Neuronal stem cell (in vitro differentiated cells): Measurements from ENCODE around the gene OSM.

Experiments
- DNase-seq: peaks from one replicate; pipeline ENCODE4 v3.0.0-alpha.2; 2013; ENCODE audit warnings: low spot score
- H2AFZ ChIP-seq: one replicate; pipeline ENCODE4 v1.6.1; 2013; ENCODE audit warnings: mild to moderate bottlenecking, low read length, inconsistent platforms
- H2AK5ac ChIP-seq: 2 replicates; pipeline ENCODE4 v1.6.1; 2013; ENCODE audit warnings: low read depth, mild to moderate bottlenecking, inconsistent platforms, low read length, moderate library complexity, mixed read lengths
- H2BK120ac ChIP-seq: 2 replicates; pipeline ENCODE4 v1.6.1; 2013; ENCODE audit warnings: low read depth, mild to moderate bottlenecking, inconsistent platforms, low read length, moderate library complexity, mixed read lengths
- H2BK12ac ChIP-seq: one replicate; pipeline ENCODE4 v1.6.1; 2013; ENCODE audit warnings: low read length, inconsistent platforms
- H2BK15ac ChIP-seq: 2 replicates; pipeline ENCODE4 v1.6.1; 2013; ENCODE audit warnings: mild to moderate bottlenecking, low read length, inconsistent platforms, mixed read lengths
- H2BK5ac ChIP-seq: one replicate; pipeline ENCODE4 v1.6.1; 2013; ENCODE audit warnings: inconsistent platforms, mild to moderate bottlenecking, low read length, moderate library complexity
- H3K14ac ChIP-seq: one replicate; pipeline ENCODE4 v1.6.1; 2013; ENCODE audit warnings: low read length, inconsistent platforms
- H3K18ac ChIP-seq: 2 replicates; pipeline ENCODE4 v1.6.1; 2013; ENCODE audit warnings: low read length, inconsistent platforms
- H3K23ac ChIP-seq: 2 replicates; pipeline ENCODE4 v1.6.1; 2013; ENCODE audit warnings: low read depth, mild to moderate bottlenecking, mixed read lengths, low read length, inconsistent platforms; ENCODE audit not compliant: poor library complexity
- H3K27ac ChIP-seq: replicated peaks from 3 replicates; pipeline ENCODE4 v1.5.1; 2013; ENCODE audit warnings: low read length, inconsistent platforms
- H3K27me3 ChIP-seq, 3 experiments: 2 replicates each; pipeline ENCODE4 v1.6.1; 2013; ENCODE audit warnings: low read length in 3 of 3, mild to moderate bottlenecking in 2 of 3, inconsistent platforms in 1 of 3, low read depth in 1 of 3, mixed read lengths in 1 of 3, moderate library complexity in 1 of 3; ENCODE audit not compliant: control insufficient read depth in 3 of 3, insufficient read depth in 3 of 3
- H3K36me3 ChIP-seq, 2 donors: replicated peaks in 1 of 2; 2 replicates each; pipeline ENCODE4 v1.6.1; 2013; ENCODE audit warnings: low read length in 2 of 2; ENCODE audit not compliant: control insufficient read depth in 2 of 2, insufficient read depth in 2 of 2
- H3K4ac ChIP-seq: 2 replicates; pipeline ENCODE4 v1.6.1; 2013; ENCODE audit warnings: inconsistent platforms, mild to moderate bottlenecking, low read length, moderate library complexity
- H3K4me1 ChIP-seq, 2 donors: 1 replicate in 1 of 2; 2 replicates in 1 of 2; pipeline ENCODE4 v1.6.1; 2013; ENCODE audit warnings: low read length in 2 of 2, low read depth in 1 of 2; ENCODE audit not compliant: control insufficient read depth in 2 of 2, insufficient read depth in 1 of 2
- H3K4me2 ChIP-seq: one replicate; pipeline ENCODE4 v1.6.1; 2013; ENCODE audit warnings: mild to moderate bottlenecking, low read length, inconsistent platforms; ENCODE audit not compliant: insufficient read depth, poor library complexity, severe bottlenecking
- H3K4me3 ChIP-seq, 2 donors: 2 replicates each; pipeline ENCODE4 v1.5.1; 2013; ENCODE audit warnings: low read length in 2 of 2, mild to moderate bottlenecking in 2 of 2, inconsistent platforms in 1 of 2, moderate library complexity in 1 of 2
- H3K79me1 ChIP-seq: one replicate; pipeline ENCODE4 v1.6.1; 2013; ENCODE audit warnings: low read depth, mild to moderate bottlenecking, inconsistent platforms, low read length, moderate library complexity
- H3K9ac ChIP-seq: one replicate; pipeline ENCODE4 v1.6.1; 2013; ENCODE audit warnings: mild to moderate bottlenecking, low read depth, low read length, inconsistent platforms; ENCODE audit not compliant: poor library complexity
- H3K9me3 ChIP-seq, 2 donors: replicated peaks in 1 of 2; 2 replicates each; pipeline versions ENCODE3 to v1.6.1; 2013; ENCODE audit warnings: low read length in 2 of 2, mild to moderate bottlenecking in 2 of 2, inconsistent platforms in 1 of 2, low read depth in 1 of 2, mixed read lengths in 1 of 2, moderate library complexity in 1 of 2; ENCODE audit not compliant: control insufficient read depth in 2 of 2, insufficient read depth in 1 of 2
- H4K8ac ChIP-seq: one replicate; pipeline ENCODE4 v1.6.1; 2013; ENCODE audit warnings: low read depth, mild to moderate bottlenecking, inconsistent platforms, low read length, moderate library complexity
- H4K91ac ChIP-seq: one replicate; pipeline ENCODE4 v1.6.1; 2013; ENCODE audit warnings: low read length, low read depth, mild to moderate bottlenecking, inconsistent platforms; ENCODE audit not compliant: poor library complexity
- WGBS, 2 donors: extraction: QIAGEN DNeasy Blood & Tissue Kit; methylation state at CpG; one replicate each; pipeline ENCODE4 v1.1.7; 2013; ENCODE audit warnings: missing lambda C conversion rate in 2 of 2, mixed read lengths in 1 of 2; ENCODE audit not compliant: insufficient read length in 2 of 2, insufficient replicate concordance in 1 of 2; ENCODE audit errors: extremely low coverage in 2 of 2; 5-methylcytosine and 5-hydroxymethylcytosine counted together

OSM gene

GRCh38 chr22:30306627-30307011 lies 40.0 kb upstream of the OSM start:
- no peak overlapping the region for H3K18ac ChIP-seq
- no peak overlapping the region for H3K14ac ChIP-seq
- WGBS, 2 donors: no CpG with 5 or more reads among the region's 1 CpG
- H2BK12ac ChIP-seq: no peak overlapping the region
- H3K9ac ChIP-seq: no peak overlapping the region
- peaks cover 4 to 6% of the 10 kb centered on the region in 2 donors for H3K4me1 ChIP-seq
- no peak overlapping the region for H2BK5ac ChIP-seq
- no peaks in the 10 kb centered on the region for H3K79me1 ChIP-seq
- no peak for DNase-seq
- no peak overlapping the region for H3K4ac ChIP-seq
- no peak overlapping the region for H2AFZ ChIP-seq
- no peaks in the 10 kb centered on the region for H3K36me3 ChIP-seq
- H3K9me3 ChIP-seq: no peaks in the 10 kb centered on the region
- no peaks in the 10 kb centered on the region for H3K27me3 ChIP-seq
- no peak overlapping the region for H2AK5ac ChIP-seq
- H2BK120ac ChIP-seq: no peak overlapping the region
- no peak overlapping the region for H2BK15ac ChIP-seq
- H3K23ac ChIP-seq: no peak overlapping the region
- H4K91ac ChIP-seq: no peak overlapping the region
- no peak overlapping the region for H3K4me3 ChIP-seq
- no peak overlapping the region for H3K27ac ChIP-seq
- H4K8ac ChIP-seq: no peak overlapping the region
- no peak overlapping the region for H3K4me2 ChIP-seq

- Histone ChIP-seq H2BK12ac (no peak overlapping the region), H3K9me3 (no peaks in the 10 kb centered on the region), H2BK15ac (no peak overlapping the region), H3K4me1 (peaks cover 4 to 8% of the 10 kb centered on the region in 2 donors), H3K4ac (no peak overlapping the region), H3K36me3 (no peaks in the 10 kb centered on the region), H2BK5ac (no peak overlapping the region), H4K91ac (no peak overlapping the region), H3K27me3 (no peaks in the 10 kb centered on the region), H3K14ac (no peak overlapping the region), H2AK5ac (no peak overlapping the region), H4K8ac (no peak overlapping the region), H3K18ac (no peak overlapping the region), H3K27ac (no peak overlapping the region), H2BK120ac (no peak overlapping the region), H3K4me2 (no peak overlapping the region), H3K79me1 (no peaks in the 10 kb centered on the region), H2AFZ (no peak overlapping the region), H3K9ac (no peak overlapping the region), H3K23ac (no peak overlapping the region), H3K4me3 (no peak overlapping the region)
- no peak for DNase-seq
- WGBS, 2 donors: no CpG with 5 or more reads among the region's 3 CpGs
Observed at GRCh38 chr22:30305906-30306626, 39.4 kb upstream of the OSM start.

GRCh38 chr22:30305519-30305905 lies 38.9 kb upstream of the OSM start:
- Histone ChIP-seq H3K18ac (no peak overlapping the region), H3K27me3 (no peaks in the 10 kb centered on the region), H3K9ac (no peak overlapping the region), H3K14ac (no peak overlapping the region), H3K4me3 (no peak overlapping the region), H3K23ac (no peak overlapping the region), H2AFZ (no peak overlapping the region), H2BK5ac (no peak overlapping the region), H3K4me2 (no peak overlapping the region), H4K91ac (no peak overlapping the region), H2BK12ac (no peak overlapping the region), H4K8ac (no peak overlapping the region), H3K36me3 (no peaks in the 10 kb centered on the region), H3K4ac (no peak overlapping the region), H2BK120ac (no peak overlapping the region), H3K4me1 (peaks cover 4 to 8% of the 10 kb centered on the region in 2 donors), H2BK15ac (no peak overlapping the region), H3K79me1 (no peaks in the 10 kb centered on the region), H3K9me3 (no peaks in the 10 kb centered on the region), H3K27ac (no peak overlapping the region), H2AK5ac (no peak overlapping the region)
- no peak for DNase-seq
- WGBS, 2 donors: no CpG with 5 or more reads among the region's 4 CpGs

- Histone ChIP-seq H3K18ac (no peak overlapping the region), H3K14ac (peak overlapping the region; percentile 10), H3K36me3 (no peaks in the 10 kb centered on the region), H3K4me2 (no peak overlapping the region), H4K91ac (no peak overlapping the region), H2AK5ac (no peak overlapping the region), H3K9me3 (no peaks in the 10 kb centered on the region), H3K27me3 (no peaks in the 10 kb centered on the region), H2BK15ac (no peak overlapping the region), H3K4ac (no peak overlapping the region), H3K9ac (no peak overlapping the region), H2AFZ (no peak overlapping the region), H3K4me1 (peaks cover 4 to 8% of the 10 kb centered on the region in 2 donors), H2BK5ac (no peak overlapping the region), H3K27ac (no peak overlapping the region), H3K79me1 (no peaks in the 10 kb centered on the region), H4K8ac (no peak overlapping the region), H3K4me3 (no peak overlapping the region), H2BK12ac (no peak overlapping the region), H3K23ac (no peak overlapping the region), H2BK120ac (no peak overlapping the region)
- no peak for DNase-seq
- WGBS, 2 donors: no CpG with 5 or more reads among the region's 7 CpGs
Observed at GRCh38 chr22:30304495-30305244, 38.0 kb upstream of the OSM start.
